GM23338 (cell line): ENCODE data around the gene MFGE8. TPM values are rescaled to one million over a fixed set of nuclear protein-coding genes. Genes with fewer than 3 reads are reported as not detected.
A peak's percentile ranks its signal among the peaks of the same experiment; 100 is the strongest.

ENCODE experiments used
- ATAC-seq: fragments of 200-7000 bp; cut with Tn5 transposase; 3 replicates; pipeline ENCODE4 v1.9.1; 2020
- DNase-seq: peaks from one replicate; pipeline ENCODE4 v3.0.0-alpha.2; 2015; ENCODE audit warnings: low spot score
- H2AFZ ChIP-seq: fragments of 200-600 bp; sonication (generic); 2 replicates; pipeline ENCODE4 v1.8.0; 2016; ENCODE audit warnings: antibody characterized with exemption, mild to moderate bottlenecking, moderate library complexity
- H3F3A ChIP-seq: fragments of 200-600 bp; sonication (generic); replicated peaks from 2 replicates; pipeline ENCODE4 v1.8.0; 2017; ENCODE audit warnings: antibody characterized with exemption, mixed run types, low read depth
- H3K27ac ChIP-seq: fragments of 200-600 bp; sonication (generic); 2 replicates; pipeline ENCODE4 v1.6.1; 2016; ENCODE audit warnings: low read depth
- H3K27me3 ChIP-seq: fragments of 200-600 bp; sonication (generic); 2 replicates; pipeline ENCODE4 v1.8.0; 2016; ENCODE audit warnings: mild to moderate bottlenecking, mixed run types, moderate library complexity; ENCODE audit not compliant: insufficient read depth
- H3K36me3 ChIP-seq: fragments of 200-600 bp; sonication (generic); 2 replicates; pipeline ENCODE4 v1.8.0; 2016; ENCODE audit warnings: mild to moderate bottlenecking; ENCODE audit not compliant: insufficient read depth
- H3K4me1 ChIP-seq: fragments of 200-600 bp; sonication (generic); 2 replicates; pipeline ENCODE4 v1.8.0; 2016; ENCODE audit warnings: mild to moderate bottlenecking, moderate library complexity; ENCODE audit not compliant: insufficient read depth
- H3K4me2 ChIP-seq: fragments of 200-600 bp; sonication (generic); 2 replicates; pipeline ENCODE4 v1.7.1; 2017; ENCODE audit warnings: mixed run types
- H3K4me3 ChIP-seq: fragments of 200-600 bp; sonication (generic); 2 replicates; pipeline ENCODE4 v1.6.1; 2016; ENCODE audit warnings: mixed run types
- H3K79me2 ChIP-seq: fragments of 200-600 bp; sonication (generic); replicated peaks from 2 replicates; pipeline ENCODE4 v1.8.0; 2017; ENCODE audit warnings: mild to moderate bottlenecking; ENCODE audit not compliant: insufficient read depth
- H3K9me2 ChIP-seq: fragments of 200-600 bp; sonication (generic); 2 replicates; pipeline ENCODE4 v1.8.0; 2017; ENCODE audit not compliant: insufficient read depth
- H4K20me1 ChIP-seq: fragments of 200-600 bp; sonication (generic); replicated peaks from 2 replicates; pipeline ENCODE4 v1.8.0; 2017; ENCODE audit warnings: mild to moderate bottlenecking; ENCODE audit not compliant: insufficient read depth
- H3K27ac Mint-ChIP-seq: 2 replicates; pipeline ENCODE4 v1.8.0; 2020; ENCODE audit warnings: inconsistent platforms, mild to moderate bottlenecking, moderate library complexity, mixed read lengths
- H3K27me3 Mint-ChIP-seq: 3 replicates; pipeline ENCODE4 v1.8.0; 2022; ENCODE audit warnings: low read depth, mild to moderate bottlenecking, moderate library complexity, mixed read lengths, inconsistent platforms; ENCODE audit not compliant: insufficient read depth, poor library complexity
- H3K36me3 Mint-ChIP-seq: 3 replicates; pipeline ENCODE4 v1.8.0; 2021; ENCODE audit warnings: low read depth, mild to moderate bottlenecking, inconsistent platforms, moderate library complexity, mixed read lengths
- H3K4me1 Mint-ChIP-seq: 3 replicates; pipeline ENCODE4 v1.8.0; 2020; ENCODE audit warnings: mild to moderate bottlenecking, inconsistent platforms, mixed read lengths
- H3K4me3 Mint-ChIP-seq: 3 replicates; pipeline ENCODE4 v1.8.0; 2021; ENCODE audit warnings: moderate library complexity, mild to moderate bottlenecking, inconsistent platforms, mixed read lengths
- H3K9me3 Mint-ChIP-seq: 3 replicates; pipeline ENCODE4 v1.8.0; 2020; ENCODE audit warnings: moderate library complexity, mild to moderate bottlenecking, inconsistent platforms, mixed read lengths
- CREB1 ChIP-seq: fragments of 250-450 bp; sonication (Bioruptor Pico); IDR thresholded peaks from 2 replicates; pipeline ENCODE4 v1.5.0; 2020; ENCODE audit warnings: low read depth, mild to moderate bottlenecking, moderate library complexity
- CTCF ChIP-seq, 2 experiments: fragments of 200-600 bp in 1 of 2; sonication (generic) in 1 of 2; conservative IDR thresholded peaks; 2 replicates each; pipeline versions ENCODE4 v1.5.1 to v1.6.1; 2016 to 2017; ENCODE audit warnings: antibody characterized with exemption in 2 of 2, low read depth in 2 of 2, mild to moderate bottlenecking in 2 of 2, moderate library complexity in 1 of 2
- EZH2 ChIP-seq: fragments of 200-600 bp; sonication (generic); IDR thresholded peaks from one replicate; pipeline ENCODE4 v1.8.0; 2017; ENCODE audit warnings: antibody characterized with exemption, mild to moderate bottlenecking, low read depth; ENCODE audit not compliant: unreplicated experiment
- EZH2phosphoT487 ChIP-seq: fragments of 200-600 bp; sonication (generic); IDR thresholded peaks from one replicate; pipeline ENCODE4 v1.8.1; 2018; ENCODE audit warnings: antibody characterized with exemption; ENCODE audit not compliant: unreplicated experiment
- REST ChIP-seq: IDR thresholded peaks from one replicate; pipeline ENCODE4 v1.6.1; 2018; ENCODE audit warnings: antibody characterized with exemption; ENCODE audit not compliant: unreplicated experiment
- ZNF114 ChIP-seq: fragments of 250-450 bp; sonication (Bioruptor Pico); IDR thresholded peaks from 2 replicates; pipeline ENCODE4 v1.5.0; 2020; ENCODE audit warnings: mild to moderate bottlenecking, moderate library complexity
- ZNF462 ChIP-seq: fragments of 250-450 bp; sonication (Bioruptor Pico); IDR thresholded peaks from 2 replicates; pipeline ENCODE4 v1.5.0; 2020; ENCODE audit warnings: mild to moderate bottlenecking, moderate library complexity
- polyA plus RNA-seq: library from polyadenylated mRNA; unstranded; fragments of >200 nt; fragmentation: Nextera tagmentation; extraction: Ambion mirVana; gene quantifications from 2 replicates; pipeline ENCODE4 v1.2.1, GENCODE V29; 2016
- total RNA-seq: library from RNA; depleted of rRNA; stranded (reverse); fragments of >200 nt; shearing (Covaris generic); gene quantifications from 2 replicates; pipeline ENCODE4 v1.2.3, GENCODE V29; 2014

The MFGE8 gene
- total and polyA plus RNA-seq, 2 experiments from 2014 or later = 279 to 671 TPM

GRCh38 chr15:88904624-88905327 lies 8.4 kb downstream of the MFGE8 start:
- H3K27ac ChIP-seq = peak overlapping the region; percentile 52; the same call in 1 of the 2 replicates
- TF ChIP-seq CTCF (conservative IDR thresholded peaks at IDR 0.05; ENCODE audit: low read depth in 2 of 2) = peak; percentile 93 to 95
- TF ChIP-seq EZH2 = no peak
- H3K4me2 ChIP-seq = no peak overlapping the region
- Mint-ChIP-seq H3K4me1 (peaks cover 75% of the 10 kb centered on the region), H3K36me3 (peaks cover 100% of the 10 kb centered on the region), H3K9me3 (no peaks in the 10 kb centered on the region; the same call in 1 of the 3 replicates), H3K27me3 (peaks cover 25% of the 10 kb centered on the region), H3K27ac (peak overlapping the region; percentile 87), H3K4me3 (no peak overlapping the region)
- no peak overlapping the region for H3K4me3 ChIP-seq
- no peak overlapping the region for H2AFZ ChIP-seq
- H3K79me2 ChIP-seq = peaks cover 37% of the 10 kb centered on the region
- no peaks in the 10 kb centered on the region for H3K27me3 ChIP-seq
- DNase-seq = peak; percentile 95
- H4K20me1 ChIP-seq = peaks cover 41% of the 10 kb centered on the region
- no peaks in the 10 kb centered on the region for H3K9me2 ChIP-seq
- peak; percentile 83 for ATAC-seq
- H3K36me3 ChIP-seq = peaks cover 50% of the 10 kb centered on the region
- peaks cover 48% of the 10 kb centered on the region for H3F3A ChIP-seq
- peaks cover 9% of the 10 kb centered on the region for H3K4me1 ChIP-seq

GRCh38 chr15:88904257-88904623 lies 8.9 kb downstream of the MFGE8 start:
- no peaks in the 10 kb centered on the region; the same call in 1 of the 3 replicates for H3K9me3 Mint-ChIP-seq
- TF ChIP-seq REST = no peak
- no peak for TF ChIP-seq EZH2phosphoT487
- TF ChIP-seq CREB1 (CRISPR knock-in tag) = no peak
- no peak for TF ChIP-seq EZH2
- no peak for TF ChIP-seq ZNF462 (CRISPR knock-in tag)
- TF ChIP-seq ZNF114 (CRISPR knock-in tag) = no peak

More at GRCh38 chr15:88904257-88904623, 8.9 kb downstream of the MFGE8 start:
- H3K27ac ChIP-seq = peak overlapping the region; percentile 52
- DNase-seq = no peak
- no peaks in the 10 kb centered on the region for H3K27me3 ChIP-seq
- Mint-ChIP-seq H3K4me3 (no peak overlapping the region), H3K27ac (no peak overlapping the region; the same call in 1 of the 2 replicates), H3K4me1 (peaks cover 71% of the 10 kb centered on the region), H3K36me3 (peaks cover 99% of the 10 kb centered on the region), H3K27me3 (peaks cover 25% of the 10 kb centered on the region)
- H3K36me3 ChIP-seq = peaks cover 45% of the 10 kb centered on the region
- peaks cover 32% of the 10 kb centered on the region for H3K79me2 ChIP-seq
- ATAC-seq = no peak
- H3K9me2 ChIP-seq = no peaks in the 10 kb centered on the region
- H2AFZ ChIP-seq = no peak overlapping the region
- H3K4me2 ChIP-seq = no peak overlapping the region
- peaks cover 4% of the 10 kb centered on the region for H3K4me1 ChIP-seq
- no peak overlapping the region for H3K4me3 ChIP-seq
- peaks cover 40% of the 10 kb centered on the region for H4K20me1 ChIP-seq
- H3F3A ChIP-seq = peaks cover 50% of the 10 kb centered on the region
